G401 (cell line): ENCODE data around the gene FRMD4B. TPM values are rescaled to one million over a fixed set of nuclear protein-coding genes. Genes with fewer than 3 reads are reported as not detected.
A peak's percentile ranks its signal among the peaks of the same experiment; 100 is the strongest.
"Not testable (repeated sequence)": the region's sequence is repeated elsewhere in the genome, so short reads cannot be mapped to it uniquely, and the experiment has no call there.

Experiments
- DNase-seq: peaks from one replicate; pipeline ENCODE4 v3.0.0-alpha.2; 2015; ENCODE audit warnings: low spot score
- in situ Hi-C: cut with HindIII; loops from 2 replicates; pipeline ENCODE4 v1.10.0; 2016; ENCODE audit warnings: low sequenced_read_pairs, mixed read lengths
- total RNA-seq: library from RNA; depleted of rRNA; stranded (reverse); fragments of >200 nt; shearing (Covaris generic); gene quantifications from 2 replicates; pipeline ENCODE4 v1.2.3, GENCODE V29; 2014

Gene FRMD4B
- total RNA-seq, 1 experiment from 2014 or later: 19.9 TPM

GRCh38 chr3:69260843-69261405, 125.0 kb downstream of the FRMD4B start:
- in situ Hi-C loops, DNase-seq: not testable (repeated sequence)

GRCh38 chr3:69260216-69260787, 125.6 kb downstream of the FRMD4B start:
- DNase-seq: no peak
- in situ Hi-C loops: no loop called here

DNA sequence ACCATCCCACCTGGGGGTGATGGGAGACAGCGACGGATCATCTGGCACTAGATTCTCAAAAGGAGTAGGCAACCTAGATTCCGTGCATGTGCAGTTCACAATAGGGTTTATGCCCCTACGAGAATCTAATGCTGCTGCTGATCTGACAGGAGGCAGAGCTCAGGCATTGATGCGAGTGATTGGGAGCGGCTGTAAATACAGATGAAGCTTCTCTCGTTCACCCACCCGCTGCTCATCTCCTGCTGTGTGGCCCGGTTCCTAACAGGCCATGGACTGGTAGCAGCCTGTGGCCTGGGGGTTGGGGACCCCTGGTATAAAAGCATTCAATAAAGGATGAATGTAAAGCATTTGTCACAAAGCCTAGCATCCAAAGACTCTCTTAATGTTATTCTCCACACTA, 126.8 kb downstream of the FRMD4B start:
- in situ Hi-C loops: no loop called here

GRCh38 chr3:69255928-69256327, 130.0 kb downstream of the FRMD4B start:
- in situ Hi-C loops: no loop called here
- DNase-seq: no peak

More for the DNA sequence above, 126.8 kb downstream of the FRMD4B start:
- no peak for DNase-seq

DNA sequence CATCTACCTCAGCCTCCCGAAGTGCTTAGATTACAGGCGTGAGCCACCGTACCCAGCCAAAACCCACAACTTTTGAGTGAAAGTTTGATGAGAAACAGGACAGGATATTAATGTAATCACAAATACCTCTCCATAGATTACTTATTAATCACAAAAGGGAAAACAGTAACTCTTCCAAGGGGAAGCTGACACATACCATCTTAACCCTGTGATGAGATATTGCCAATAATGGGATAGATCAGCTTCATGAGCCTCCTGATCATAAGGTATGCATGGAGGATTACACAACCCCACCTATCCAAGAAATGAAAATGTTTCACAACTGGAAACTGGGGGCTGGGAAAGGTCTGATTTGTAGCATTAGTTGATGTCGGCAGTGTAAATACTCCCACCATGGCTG, 131.5 kb downstream of the FRMD4B start:
- in situ Hi-C loops: no loop called here

DNA sequence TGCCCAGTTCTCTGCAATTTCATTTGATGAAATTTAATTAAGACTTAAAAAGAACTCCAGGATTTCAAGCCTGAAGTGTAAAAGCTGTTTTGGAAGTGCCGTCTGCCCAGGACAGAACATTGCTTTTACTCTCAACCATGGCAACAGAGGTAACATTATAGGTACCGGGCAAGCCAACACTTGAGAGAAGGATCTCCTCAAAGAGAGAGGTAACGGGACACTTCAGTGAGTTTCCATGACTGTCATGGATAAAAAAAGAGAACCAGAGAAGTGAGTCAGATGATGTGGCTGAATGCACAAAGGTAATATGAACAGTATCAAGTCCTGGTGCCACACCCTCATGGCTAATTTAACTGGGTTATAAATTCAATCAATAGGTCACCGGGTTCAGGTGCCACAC, 133.3 kb downstream of the FRMD4B start:
- in situ Hi-C loops: no loop called here

More for the DNA sequence above, 131.5 kb downstream of the FRMD4B start:
- DNase-seq: no peak

GRCh38 chr3:69252141-69252540, 133.7 kb downstream of the FRMD4B start:
- no peak for DNase-seq
- in situ Hi-C loops: no loop called here

More for the DNA sequence above, 133.3 kb downstream of the FRMD4B start:
- no peak for DNase-seq

GRCh38 chr3:69251078-69251805, 134.6 kb downstream of the FRMD4B start:
- peak; percentile 17 for DNase-seq
- in situ Hi-C loops: no loop called here

GRCh38 chr3:69250014-69250413, 135.9 kb downstream of the FRMD4B start:
- in situ Hi-C loops: no loop called here
- DNase-seq: peak; percentile 51

DNA sequence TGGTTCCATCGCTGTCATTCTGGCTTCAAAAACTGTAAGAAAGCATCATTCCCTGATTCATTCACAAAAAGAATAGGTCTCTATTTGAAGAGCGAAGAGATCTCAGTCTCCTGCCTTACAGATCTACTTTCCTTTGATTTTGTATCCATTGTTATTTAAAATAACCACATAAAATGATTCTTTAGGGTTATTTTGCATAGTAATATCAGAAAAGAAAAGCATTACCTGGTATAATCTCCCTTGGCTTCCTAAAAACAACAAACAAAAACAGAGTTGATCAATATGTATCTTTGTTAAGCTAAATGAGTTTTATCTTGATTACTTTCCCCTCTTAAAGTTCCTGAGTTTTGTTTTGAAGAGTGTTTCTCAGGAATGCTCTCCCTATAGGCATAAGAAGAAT, 136.9 kb downstream of the FRMD4B start:
- DNase-seq: no peak

GRCh38 chr3:69248436-69248835, 137.5 kb downstream of the FRMD4B start:
- in situ Hi-C loops: no loop called here
- no peak for DNase-seq

More for the DNA sequence above, 136.9 kb downstream of the FRMD4B start:
- in situ Hi-C loops: no loop called here

GRCh38 chr3:69246612-69247011, 139.3 kb downstream of the FRMD4B start:
- in situ Hi-C loops: no loop called here
- DNase-seq: no peak

- DNase-seq: no peak
- in situ Hi-C loops: no loop called here
Observed at GRCh38 chr3:69244039-69244438, 141.8 kb downstream of the FRMD4B start.

GRCh38 chr3:69241769-69242168, 144.1 kb downstream of the FRMD4B start:
- DNase-seq: no peak
- in situ Hi-C loops: no loop called here

GRCh38 chr3:69240651-69241568, 145.0 kb downstream of the FRMD4B start:
- DNase-seq: no peak
- in situ Hi-C loops: no loop called here

DNA sequence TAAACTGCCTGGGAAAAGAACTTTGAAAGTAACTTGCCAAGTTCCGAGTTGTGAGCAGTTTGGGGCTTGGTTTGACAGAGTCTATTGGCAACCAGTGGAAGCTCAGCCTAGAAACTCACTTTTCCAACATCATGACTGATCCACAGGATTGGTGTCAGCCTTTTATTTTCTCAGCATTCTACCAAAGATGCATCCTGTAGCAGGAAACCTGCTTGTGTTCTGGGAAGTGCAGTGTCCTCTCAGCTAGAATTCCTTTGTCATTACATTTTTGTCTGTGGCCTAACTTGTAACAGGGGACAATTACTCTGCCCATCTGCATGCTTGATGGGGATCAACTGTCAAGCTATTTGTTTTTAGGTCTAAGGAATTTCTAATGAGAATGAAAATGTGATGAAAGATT, 146.8 kb downstream of the FRMD4B start:
- in situ Hi-C loops: no loop called here
- no peak for DNase-seq

GRCh38 chr3:69236812-69237707, 148.8 kb downstream of the FRMD4B start:
- DNase-seq: no peak

DNA sequence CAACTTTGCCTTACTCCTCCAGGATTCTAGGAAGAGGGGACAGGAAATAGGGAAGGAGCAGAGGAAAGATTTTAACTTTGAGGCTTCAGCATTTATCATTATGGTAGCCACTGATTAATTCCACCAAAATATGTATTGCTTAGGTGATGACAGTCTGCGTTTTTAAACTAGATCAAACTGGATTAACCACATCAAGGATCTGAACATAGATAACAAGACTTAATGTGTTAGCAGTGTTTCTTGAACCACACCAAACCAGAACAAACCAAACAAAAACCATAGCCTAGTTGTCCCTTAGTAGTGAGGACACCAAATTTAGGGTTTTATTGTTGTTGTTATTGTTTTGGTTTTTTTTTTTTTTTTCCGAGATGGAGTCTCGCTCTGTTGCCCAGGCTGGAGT, 150.0 kb downstream of the FRMD4B start:
- DNase-seq: no peak
- in situ Hi-C loops: no loop called here

More at GRCh38 chr3:69236812-69237707, 148.8 kb downstream of the FRMD4B start:
- in situ Hi-C loops: no loop called here

- DNase-seq, in situ Hi-C loops: not testable (repeated sequence)
Observed at GRCh38 chr3:69235227-69235626, 150.7 kb downstream of the FRMD4B start.
